ENCODE data around the gene SCFD2.
"Not testable (repeated sequence)": the region's sequence is repeated elsewhere in the genome, so short reads cannot be mapped to it uniquely, and the experiment has no call there.

SCFD2 gene

DNA sequence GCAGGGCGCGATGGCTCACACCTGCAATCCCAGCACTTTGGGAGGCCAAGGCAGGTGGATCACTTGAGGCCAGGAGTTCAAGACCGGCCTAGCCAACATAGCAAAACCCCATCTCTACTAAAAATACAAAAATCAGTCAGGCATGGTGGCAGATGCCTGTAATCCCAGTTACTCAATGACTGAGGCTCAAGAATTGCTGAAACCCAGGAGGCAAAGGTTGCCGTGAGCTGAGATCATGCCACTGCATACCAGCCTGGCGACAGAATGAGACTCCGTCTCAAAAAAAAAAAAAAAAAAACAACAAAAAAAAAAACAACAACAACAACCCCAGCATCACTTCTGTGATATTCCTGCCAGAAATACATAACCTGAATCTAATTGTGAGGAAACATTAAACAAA, 30.9 kb downstream of the SCFD2 start:
- not testable (repeated sequence) for H3K27ac ChIP-seq (ENCODE audit: low read length); H3K4me3 ChIP-seq (ENCODE audit: low read length); H3K9me3 ChIP-seq (ENCODE audit: control insufficient read depth, low read depth, low read length); H3K27me3 ChIP-seq (ENCODE audit: control insufficient read depth, insufficient read depth, low read length); H3K4me1 ChIP-seq (ENCODE audit: control insufficient read depth, low read depth, low read length); H3K36me3 ChIP-seq (ENCODE audit: control insufficient read depth, low read depth, low read length); H3K9ac ChIP-seq (ENCODE audit: low read length)

DNA sequence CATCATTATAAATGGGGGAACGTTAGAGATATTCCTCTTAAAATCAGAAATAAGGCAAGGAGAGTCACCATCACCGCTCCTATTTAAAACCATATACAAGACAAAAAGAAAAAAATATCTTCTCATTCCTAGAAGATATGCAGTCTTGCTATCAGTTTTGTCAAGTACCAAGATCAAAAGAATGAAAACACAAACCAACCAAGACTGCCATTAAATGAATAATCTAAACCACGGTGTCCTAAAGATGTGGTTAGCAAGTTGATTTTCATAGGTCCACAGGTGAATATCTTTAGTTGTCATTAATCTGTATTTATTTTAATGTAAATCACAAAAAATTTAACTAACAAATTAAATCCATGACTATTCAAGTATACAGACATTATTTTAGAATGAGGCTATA, 39.3 kb downstream of the SCFD2 start:
- H3K4me1 ChIP-seq (ENCODE audit: control insufficient read depth, low read depth, low read length), result peaks cover 2% of the 10 kb centered on the region
- H3K9me3 ChIP-seq (ENCODE audit: control insufficient read depth, low read depth, low read length), result no peaks in the 10 kb centered on the region
- H3K9ac ChIP-seq (ENCODE audit: low read length), result no peak overlapping the region
- no peaks in the 10 kb centered on the region for H3K36me3 ChIP-seq (ENCODE audit: control insufficient read depth, low read depth, low read length)
- H3K27me3 ChIP-seq (ENCODE audit: control insufficient read depth, insufficient read depth, low read length), result no peaks in the 10 kb centered on the region
- H3K4me3 ChIP-seq (ENCODE audit: low read length), result no peak overlapping the region
- H3K27ac ChIP-seq (ENCODE audit: low read length), result no peak overlapping the region

DNA sequence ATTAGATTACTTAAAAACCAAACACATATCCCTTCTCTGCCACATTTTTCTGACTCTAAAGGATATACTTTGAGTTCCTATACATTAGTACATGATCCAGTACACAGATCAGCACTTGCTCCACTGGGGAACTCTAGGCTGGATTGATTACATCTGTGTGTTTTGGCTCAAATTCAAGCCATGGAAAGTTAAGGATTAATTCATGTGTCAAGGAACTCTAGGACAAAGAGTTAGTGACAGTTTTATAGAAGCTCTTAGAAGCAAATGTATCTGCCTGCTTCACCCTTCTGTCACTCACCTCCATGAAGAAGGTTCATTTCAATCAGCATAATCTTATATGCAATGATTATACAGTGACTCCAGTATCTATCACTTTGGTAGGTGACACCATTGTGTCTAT, 43.2 kb downstream of the SCFD2 start:
- no peak overlapping the region for H3K9ac ChIP-seq (ENCODE audit: low read length)
- no peaks in the 10 kb centered on the region for H3K27me3 ChIP-seq (ENCODE audit: control insufficient read depth, insufficient read depth, low read length)
- H3K4me3 ChIP-seq (ENCODE audit: low read length), result no peak overlapping the region
- H3K4me1 ChIP-seq (ENCODE audit: control insufficient read depth, low read depth, low read length), result peaks cover 8% of the 10 kb centered on the region
- no peaks in the 10 kb centered on the region for H3K9me3 ChIP-seq (ENCODE audit: control insufficient read depth, low read depth, low read length)
- no peaks in the 10 kb centered on the region for H3K36me3 ChIP-seq (ENCODE audit: control insufficient read depth, low read depth, low read length)
- H3K27ac ChIP-seq (ENCODE audit: low read length), result no peak overlapping the region

DNA sequence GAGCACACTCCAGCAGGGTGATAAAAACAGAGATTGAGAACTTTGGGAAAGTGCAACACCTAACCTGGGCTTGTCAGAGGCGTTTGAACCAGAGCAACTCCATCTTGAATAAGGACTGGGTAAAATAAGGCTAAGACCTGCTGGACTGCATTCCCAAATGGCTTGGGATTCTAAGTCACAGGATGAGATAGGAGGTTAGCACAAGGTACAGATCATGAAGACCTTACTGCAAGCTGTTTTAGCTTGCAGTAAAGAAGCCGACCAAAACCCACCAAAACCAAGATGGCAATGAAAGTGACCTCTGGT, 43.9 kb downstream of the SCFD2 start:
- Histone ChIP-seq H3K4me1 (ENCODE audit: control insufficient read depth, low read depth, low read length) (peaks cover 8% of the 10 kb centered on the region), H3K36me3 (ENCODE audit: control insufficient read depth, low read depth, low read length) (no peaks in the 10 kb centered on the region), H3K9ac (ENCODE audit: low read length) (no peak overlapping the region), H3K9me3 (ENCODE audit: control insufficient read depth, low read depth, low read length) (no peaks in the 10 kb centered on the region), H3K4me3 (ENCODE audit: low read length) (no peak overlapping the region), H3K27ac (ENCODE audit: low read length) (no peak overlapping the region), H3K27me3 (ENCODE audit: control insufficient read depth, insufficient read depth, low read length) (no peaks in the 10 kb centered on the region)

DNA sequence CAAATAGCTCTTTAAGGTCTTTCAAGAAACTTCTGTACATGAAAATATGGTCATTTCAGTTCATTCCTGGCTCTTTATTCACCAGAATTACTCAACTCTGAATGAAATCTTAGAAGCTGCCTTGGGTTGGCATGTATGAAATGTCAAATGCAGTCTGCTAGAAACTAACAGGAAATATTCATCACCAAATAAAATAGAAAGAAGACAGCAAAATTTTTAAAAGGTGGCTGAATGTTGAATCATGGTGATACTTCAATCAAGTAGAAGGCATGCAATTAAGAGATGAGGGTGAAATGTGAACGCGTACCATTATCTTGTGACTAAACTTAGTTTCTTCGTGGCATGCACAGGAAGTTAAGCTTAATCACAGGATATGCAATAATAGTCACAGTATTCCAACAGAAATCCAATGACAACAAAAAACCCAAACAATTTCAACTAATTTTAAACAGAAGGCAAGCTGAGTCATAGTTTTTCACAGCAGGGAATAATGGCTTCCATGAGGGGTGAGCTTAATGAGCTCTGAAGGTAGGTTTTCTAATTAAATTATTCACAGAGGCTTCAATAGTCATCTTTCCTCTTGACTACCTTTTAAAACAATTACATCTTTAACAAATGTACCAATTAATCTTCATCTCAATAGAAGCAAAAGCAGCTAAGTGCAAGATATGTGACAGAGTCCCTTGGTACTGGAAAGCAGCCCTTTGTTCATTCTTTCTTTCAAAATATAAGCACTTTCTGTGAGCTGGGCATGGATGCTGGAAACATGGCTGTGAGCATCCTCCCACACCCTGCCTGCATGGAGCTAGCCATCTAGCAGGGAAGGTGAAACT, 44.5 kb downstream of the SCFD2 start:
- no peak overlapping the region for H3K27ac ChIP-seq (ENCODE audit: low read length)
- no peak overlapping the region for H3K4me3 ChIP-seq (ENCODE audit: low read length)
- no peaks in the 10 kb centered on the region for H3K9me3 ChIP-seq (ENCODE audit: control insufficient read depth, low read depth, low read length)
- no peaks in the 10 kb centered on the region for H3K27me3 ChIP-seq (ENCODE audit: control insufficient read depth, insufficient read depth, low read length)
- H3K4me1 ChIP-seq (ENCODE audit: control insufficient read depth, low read depth, low read length), result peaks cover 8% of the 10 kb centered on the region
- no peaks in the 10 kb centered on the region for H3K36me3 ChIP-seq (ENCODE audit: control insufficient read depth, low read depth, low read length)
- no peak overlapping the region for H3K9ac ChIP-seq (ENCODE audit: low read length)

DNA sequence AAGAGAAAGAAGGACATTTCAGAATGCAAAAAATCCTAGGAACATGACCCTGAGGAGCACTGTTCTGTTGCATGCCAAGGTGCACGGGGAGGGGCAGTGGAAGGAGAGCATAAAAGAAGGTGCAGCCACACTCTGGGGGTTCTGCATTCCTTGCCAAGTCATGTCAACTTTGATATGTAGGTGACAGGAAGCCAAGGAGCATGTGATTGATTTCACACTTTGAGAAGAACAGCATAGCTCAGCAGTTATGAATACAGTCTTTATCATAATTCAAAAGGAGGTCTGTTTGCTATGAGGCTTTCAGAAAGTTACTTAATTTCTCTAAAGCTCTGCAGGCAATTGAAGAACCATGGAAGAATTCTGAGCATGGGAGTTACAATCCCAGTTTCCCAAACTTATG, 50.6 kb downstream of the SCFD2 start:
- Histone ChIP-seq H3K27me3 (ENCODE audit: control insufficient read depth, insufficient read depth, low read length) (no peaks in the 10 kb centered on the region), H3K4me1 (ENCODE audit: control insufficient read depth, low read depth, low read length) (peaks cover 6% of the 10 kb centered on the region), H3K36me3 (ENCODE audit: control insufficient read depth, low read depth, low read length) (no peaks in the 10 kb centered on the region), H3K9me3 (ENCODE audit: control insufficient read depth, low read depth, low read length) (no peaks in the 10 kb centered on the region), H3K9ac (ENCODE audit: low read length) (no peak overlapping the region), H3K4me3 (ENCODE audit: low read length) (no peak overlapping the region), H3K27ac (ENCODE audit: low read length) (no peak overlapping the region)

DNA sequence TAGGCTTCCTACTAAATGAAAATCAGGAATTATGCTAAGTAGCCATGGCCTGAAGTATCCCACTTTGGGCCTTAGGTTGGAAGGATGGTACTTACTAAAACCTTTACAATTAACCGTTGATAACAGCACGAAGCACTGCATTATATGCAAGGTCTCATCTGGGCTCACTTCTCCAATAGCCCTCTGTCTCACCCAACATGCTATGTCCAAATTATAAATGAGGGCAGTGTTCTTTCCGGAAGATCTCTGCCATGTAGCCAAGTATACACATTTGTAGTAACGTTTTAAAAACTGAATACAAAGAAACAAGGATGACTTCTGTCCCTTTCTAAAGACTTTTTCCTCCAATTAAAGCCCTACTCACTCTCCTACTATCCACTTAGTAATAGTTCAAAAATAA, 51.6 kb downstream of the SCFD2 start:
- H3K27me3 ChIP-seq (ENCODE audit: control insufficient read depth, insufficient read depth, low read length), result no peaks in the 10 kb centered on the region
- no peaks in the 10 kb centered on the region for H3K9me3 ChIP-seq (ENCODE audit: control insufficient read depth, low read depth, low read length)
- no peak overlapping the region for H3K9ac ChIP-seq (ENCODE audit: low read length)
- H3K36me3 ChIP-seq (ENCODE audit: control insufficient read depth, low read depth, low read length), result no peaks in the 10 kb centered on the region
- H3K4me3 ChIP-seq (ENCODE audit: low read length), result no peak overlapping the region
- peaks cover 6% of the 10 kb centered on the region for H3K4me1 ChIP-seq (ENCODE audit: control insufficient read depth, low read depth, low read length)
- no peak overlapping the region for H3K27ac ChIP-seq (ENCODE audit: low read length)

DNA sequence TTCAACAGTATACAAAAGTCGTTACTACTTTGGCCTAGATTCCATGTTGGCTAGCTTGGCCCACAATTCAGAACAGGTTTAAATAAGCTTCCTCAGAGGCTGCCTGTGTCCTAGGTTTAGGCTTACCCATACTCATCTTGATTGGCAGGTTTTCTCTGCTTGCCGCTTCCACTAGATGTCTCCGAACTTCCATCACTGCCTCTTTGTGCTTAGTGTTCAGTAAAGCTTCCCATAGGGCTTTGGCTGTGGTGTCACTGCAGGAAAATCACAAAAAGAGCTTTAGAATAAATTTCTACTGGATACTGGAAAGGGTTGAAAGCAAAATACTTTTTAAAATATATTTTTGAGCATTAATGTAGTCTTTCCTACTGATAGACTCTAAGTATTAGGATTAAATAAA, 52.4 kb downstream of the SCFD2 start:
- Histone ChIP-seq H3K27me3 (ENCODE audit: control insufficient read depth, insufficient read depth, low read length) (no peaks in the 10 kb centered on the region), H3K27ac (ENCODE audit: low read length) (no peak overlapping the region), H3K9me3 (ENCODE audit: control insufficient read depth, low read depth, low read length) (no peaks in the 10 kb centered on the region), H3K4me1 (ENCODE audit: control insufficient read depth, low read depth, low read length) (peaks cover 6% of the 10 kb centered on the region), H3K4me3 (ENCODE audit: low read length) (no peak overlapping the region), H3K36me3 (ENCODE audit: control insufficient read depth, low read depth, low read length) (no peaks in the 10 kb centered on the region), H3K9ac (ENCODE audit: low read length) (no peak overlapping the region)

DNA sequence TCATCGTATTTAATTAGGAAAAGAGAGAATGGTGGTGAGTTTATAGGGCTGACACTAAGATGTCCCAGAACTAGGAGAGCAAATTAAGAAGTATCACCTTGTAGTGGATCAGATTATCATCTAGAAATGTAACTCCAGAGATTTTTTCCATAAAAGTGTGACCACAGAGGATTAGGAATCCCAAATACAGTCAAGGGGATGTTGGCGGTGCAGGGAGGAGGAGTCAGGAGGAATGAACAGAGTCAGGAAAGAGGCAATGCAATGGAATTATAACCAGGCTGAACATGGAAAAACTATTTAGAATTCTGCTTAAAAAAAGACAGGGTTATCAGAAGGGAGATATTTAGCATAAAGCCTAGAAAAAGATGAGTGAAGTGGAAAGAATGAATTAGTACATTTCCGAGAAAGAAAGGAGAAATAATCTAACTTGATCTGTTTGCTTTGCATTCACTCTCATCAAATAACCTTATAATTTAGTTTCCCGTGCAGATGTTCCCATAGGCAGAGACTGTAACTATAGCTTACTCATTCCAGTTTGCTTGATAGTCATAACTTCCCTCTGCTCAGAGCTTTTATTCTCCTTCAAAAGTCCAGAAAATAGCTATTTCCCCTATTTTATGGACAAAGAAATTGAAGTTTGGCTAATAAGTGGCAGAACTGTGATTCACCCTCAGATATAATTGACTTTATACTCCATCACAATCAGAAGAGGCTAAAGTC, 56.4 kb downstream of the SCFD2 start:
- Histone ChIP-seq H3K4me3 (ENCODE audit: low read length) (no peak overlapping the region), H3K9ac (ENCODE audit: low read length) (no peak overlapping the region)

DNA sequence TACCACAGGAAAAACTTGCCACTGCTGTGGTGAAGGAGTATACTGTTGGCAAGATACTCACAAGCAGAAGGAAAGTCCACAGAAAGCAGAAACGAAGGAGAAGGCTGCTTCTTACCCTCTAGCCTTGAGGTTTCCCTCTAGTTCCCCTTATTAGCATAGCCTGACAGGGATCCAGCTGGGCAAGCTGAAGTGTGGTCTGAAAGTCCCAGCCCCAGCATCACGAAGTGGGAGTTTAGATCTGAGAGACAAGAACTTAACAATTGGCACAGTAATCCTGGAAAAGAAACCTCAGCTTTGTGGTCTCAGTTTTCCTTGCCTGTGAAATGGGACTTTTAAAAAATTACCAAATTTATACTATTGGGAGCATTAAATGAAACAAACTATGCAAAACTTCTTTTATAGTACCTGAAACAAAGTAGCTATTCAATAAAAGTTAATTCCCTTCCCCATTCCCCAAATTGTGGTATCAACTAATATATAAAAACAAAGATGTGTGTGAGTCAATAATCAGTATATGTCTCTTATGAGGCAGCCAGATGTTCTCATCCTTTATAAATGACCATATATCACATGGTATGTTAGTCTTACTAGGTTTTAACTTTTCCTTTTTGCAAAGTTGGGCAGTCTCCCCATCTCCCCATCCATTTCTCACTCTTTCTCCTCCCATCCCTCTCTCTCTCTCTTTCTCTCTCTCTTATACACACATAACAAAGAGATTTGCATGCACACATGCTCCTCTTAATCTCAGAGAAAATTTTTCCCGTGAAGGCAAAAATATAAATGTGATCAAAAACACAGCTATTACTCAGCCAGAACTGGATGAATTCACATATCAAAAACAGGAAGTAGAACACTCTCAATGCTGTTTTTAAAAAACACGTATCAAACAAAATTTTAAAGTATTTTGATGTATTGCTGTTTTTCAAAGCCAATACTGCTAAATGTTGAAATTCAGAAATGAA, 57.8 kb downstream of the SCFD2 start:
- Histone ChIP-seq H3K27me3 (ENCODE audit: control insufficient read depth, insufficient read depth, low read length) (no peaks in the 10 kb centered on the region), H3K36me3 (ENCODE audit: control insufficient read depth, low read depth, low read length) (no peaks in the 10 kb centered on the region), H3K27ac (ENCODE audit: low read length) (no peak overlapping the region), H3K4me3 (ENCODE audit: low read length) (no peak overlapping the region), H3K9me3 (ENCODE audit: control insufficient read depth, low read depth, low read length) (no peaks in the 10 kb centered on the region), H3K4me1 (ENCODE audit: control insufficient read depth, low read depth, low read length) (no peaks in the 10 kb centered on the region), H3K9ac (ENCODE audit: low read length) (no peak overlapping the region)

More for the DNA sequence above, 56.4 kb downstream of the SCFD2 start:
- H3K4me1 ChIP-seq (ENCODE audit: control insufficient read depth, low read depth, low read length), result no peaks in the 10 kb centered on the region
- H3K27me3 ChIP-seq (ENCODE audit: control insufficient read depth, insufficient read depth, low read length), result no peaks in the 10 kb centered on the region
- H3K36me3 ChIP-seq (ENCODE audit: control insufficient read depth, low read depth, low read length), result no peaks in the 10 kb centered on the region
- no peaks in the 10 kb centered on the region for H3K9me3 ChIP-seq (ENCODE audit: control insufficient read depth, low read depth, low read length)
- H3K27ac ChIP-seq (ENCODE audit: low read length), result no peak overlapping the region

DNA sequence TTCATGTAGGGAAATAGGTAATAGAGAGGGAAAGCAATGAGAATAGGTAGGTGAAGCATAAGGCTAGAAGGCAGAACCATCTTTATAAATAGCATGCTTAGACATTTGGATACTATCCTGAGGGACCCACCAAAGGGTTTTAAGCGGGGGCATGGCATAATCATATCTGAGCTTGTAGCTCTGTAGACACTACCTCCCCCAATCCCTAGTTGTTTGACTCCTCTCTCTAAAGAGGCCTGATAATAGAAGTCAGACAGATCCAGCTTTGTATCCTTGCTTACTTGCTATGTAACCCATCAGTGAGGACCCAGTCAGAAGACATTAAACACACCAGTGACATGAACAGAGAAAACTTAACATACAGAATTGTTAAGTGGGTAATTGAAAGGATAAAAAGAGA, 58.7 kb downstream of the SCFD2 start:
- H3K9me3 ChIP-seq (ENCODE audit: control insufficient read depth, low read depth, low read length), result no peaks in the 10 kb centered on the region
- H3K4me1 ChIP-seq (ENCODE audit: control insufficient read depth, low read depth, low read length), result no peaks in the 10 kb centered on the region
- H3K4me3 ChIP-seq (ENCODE audit: low read length), result no peak overlapping the region
- H3K27ac ChIP-seq (ENCODE audit: low read length), result no peak overlapping the region
- no peak overlapping the region for H3K9ac ChIP-seq (ENCODE audit: low read length)
- H3K27me3 ChIP-seq (ENCODE audit: control insufficient read depth, insufficient read depth, low read length), result no peaks in the 10 kb centered on the region
- H3K36me3 ChIP-seq (ENCODE audit: control insufficient read depth, low read depth, low read length), result no peaks in the 10 kb centered on the region
